Activated CD4-positive, alpha-beta T cell treated with anti-CD3 and anti-CD28 coated beads, Interleukin-2, amount 10 ng/mL, durations not matched to agents 24 days and 14 days (primary cell): ENCODE results near the gene NEGR1. TPM values are rescaled to one million over a fixed set of nuclear protein-coding genes. Genes with fewer than 3 reads are reported as not detected.

ENCODE experiments used
- DNase-seq: peaks from one replicate; pipeline ENCODE4 v3.0.0; 2022
- H3K27ac Mint-ChIP-seq: one replicate; pipeline ENCODE4 v1.8.0; 2022; ENCODE audit warnings: mild to moderate bottlenecking, mixed read lengths
- H3K27me3 Mint-ChIP-seq: one replicate; pipeline ENCODE4 v1.8.0; 2022; ENCODE audit warnings: mixed read lengths
- H3K36me3 Mint-ChIP-seq: one replicate; pipeline ENCODE4 v1.8.0; 2022; ENCODE audit warnings: low read depth, mild to moderate bottlenecking, mixed read lengths
- H3K4me1 Mint-ChIP-seq: one replicate; pipeline ENCODE4 v1.8.0; 2021; ENCODE audit warnings: mixed read lengths
- H3K4me3 Mint-ChIP-seq: one replicate; pipeline ENCODE4 v1.8.0; 2022; ENCODE audit warnings: mild to moderate bottlenecking, moderate library complexity, mixed read lengths
- H3K9me3 Mint-ChIP-seq: one replicate; pipeline ENCODE4 v1.8.0; 2021; ENCODE audit warnings: mixed read lengths
- intact Hi-C: fragments of 100-400 bp; cut with micrococcal nuclease; formaldehyde crosslinking; loops from one replicate; pipeline ENCODE4 v1.15.1; 2023
- total RNA-seq: library from RNA; stranded (reverse); gene quantifications from 2 replicates; pipeline ENCODE4 v1.2.3, GENCODE V29; 2022

The NEGR1 gene
- total RNA-seq, 1 donor from 2014 or later = not detected

- no peak for DNase-seq
- no peak overlapping the region for H3K27ac Mint-ChIP-seq
- no peaks in the 10 kb centered on the region for H3K9me3 Mint-ChIP-seq
- no peaks in the 10 kb centered on the region for H3K36me3 Mint-ChIP-seq
- H3K4me3 Mint-ChIP-seq = no peak overlapping the region
- no peaks in the 10 kb centered on the region for H3K27me3 Mint-ChIP-seq
- H3K4me1 Mint-ChIP-seq = no peaks in the 10 kb centered on the region
- intact Hi-C loops = no loop called here
Measured at GRCh38 chr1:72066431-72066830, 215.9 kb downstream of the NEGR1 start.

- H3K4me1 Mint-ChIP-seq = no peaks in the 10 kb centered on the region
- intact Hi-C loops = no loop called here
- H3K4me3 Mint-ChIP-seq = no peak overlapping the region
- H3K36me3 Mint-ChIP-seq = no peaks in the 10 kb centered on the region
- H3K9me3 Mint-ChIP-seq = no peaks in the 10 kb centered on the region
- no peak overlapping the region for H3K27ac Mint-ChIP-seq
- no peak for DNase-seq
- H3K27me3 Mint-ChIP-seq = no peaks in the 10 kb centered on the region
Measured at GRCh38 chr1:72064196-72065075, 217.9 kb downstream of the NEGR1 start.

- Mint-ChIP-seq H3K27ac (no peak overlapping the region), H3K36me3 (no peaks in the 10 kb centered on the region), H3K4me3 (no peak overlapping the region), H3K9me3 (no peaks in the 10 kb centered on the region), H3K27me3 (no peaks in the 10 kb centered on the region), H3K4me1 (no peaks in the 10 kb centered on the region)
- intact Hi-C loops = no loop called here
- DNase-seq = no peak
Measured at GRCh38 chr1:72063364-72064044, 218.8 kb downstream of the NEGR1 start.

GRCh38 chr1:72062584-72062983 is 219.8 kb downstream of the NEGR1 start:
- no peaks in the 10 kb centered on the region for H3K27me3 Mint-ChIP-seq
- H3K36me3 Mint-ChIP-seq = no peaks in the 10 kb centered on the region
- H3K4me1 Mint-ChIP-seq = no peaks in the 10 kb centered on the region
- no peaks in the 10 kb centered on the region for H3K9me3 Mint-ChIP-seq
- H3K27ac Mint-ChIP-seq = no peak overlapping the region
- no peak for DNase-seq
- intact Hi-C loops = no loop called here
- H3K4me3 Mint-ChIP-seq = no peak overlapping the region

GRCh38 chr1:72060466-72061245 is 221.7 kb downstream of the NEGR1 start:
- Mint-ChIP-seq H3K36me3 (no peaks in the 10 kb centered on the region), H3K27ac (no peak overlapping the region), H3K9me3 (no peaks in the 10 kb centered on the region), H3K27me3 (no peaks in the 10 kb centered on the region), H3K4me3 (no peak overlapping the region), H3K4me1 (no peaks in the 10 kb centered on the region)
- intact Hi-C loops = no loop called here
- no peak for DNase-seq

GRCh38 chr1:72056516-72056915 is 225.8 kb downstream of the NEGR1 start:
- Mint-ChIP-seq H3K9me3 (no peaks in the 10 kb centered on the region), H3K27me3 (no peaks in the 10 kb centered on the region), H3K4me3 (no peak overlapping the region), H3K27ac (no peak overlapping the region), H3K36me3 (no peaks in the 10 kb centered on the region), H3K4me1 (no peaks in the 10 kb centered on the region)
- intact Hi-C loops = no loop called here
- no peak for DNase-seq

GRCh38 chr1:72051538-72051937 is 230.8 kb downstream of the NEGR1 start:
- Mint-ChIP-seq H3K4me3 (no peak overlapping the region), H3K9me3 (no peaks in the 10 kb centered on the region), H3K27me3 (no peaks in the 10 kb centered on the region), H3K27ac (no peak overlapping the region), H3K36me3 (no peaks in the 10 kb centered on the region), H3K4me1 (no peaks in the 10 kb centered on the region)
- DNase-seq = no peak
- intact Hi-C loops = no loop called here

- Mint-ChIP-seq H3K27me3 (no peaks in the 10 kb centered on the region), H3K9me3 (no peaks in the 10 kb centered on the region), H3K36me3 (no peaks in the 10 kb centered on the region), H3K27ac (no peak overlapping the region), H3K4me1 (no peaks in the 10 kb centered on the region), H3K4me3 (no peak overlapping the region)
- no peak for DNase-seq
- intact Hi-C loops = no loop called here
Measured at GRCh38 chr1:72050551-72050950, 231.8 kb downstream of the NEGR1 start.

GRCh38 chr1:72037745-72038343 is 244.5 kb downstream of the NEGR1 start:
- Mint-ChIP-seq H3K27me3 (no peaks in the 10 kb centered on the region), H3K27ac (no peak overlapping the region), H3K36me3 (no peaks in the 10 kb centered on the region), H3K4me1 (no peaks in the 10 kb centered on the region), H3K4me3 (no peak overlapping the region), H3K9me3 (no peaks in the 10 kb centered on the region)
- peak; percentile 57 for DNase-seq
- intact Hi-C loops = no loop called here

GRCh38 chr1:72034827-72035226 is 247.5 kb downstream of the NEGR1 start:
- Mint-ChIP-seq H3K4me1 (no peaks in the 10 kb centered on the region), H3K27me3 (no peaks in the 10 kb centered on the region), H3K9me3 (no peaks in the 10 kb centered on the region), H3K36me3 (no peaks in the 10 kb centered on the region), H3K27ac (no peak overlapping the region), H3K4me3 (no peak overlapping the region)
- intact Hi-C loops = no loop called here
- DNase-seq = no peak

- no peak overlapping the region for H3K4me3 Mint-ChIP-seq
- intact Hi-C loops = no loop called here
- no peaks in the 10 kb centered on the region for H3K36me3 Mint-ChIP-seq
- DNase-seq = no peak
- no peaks in the 10 kb centered on the region for H3K27me3 Mint-ChIP-seq
- no peaks in the 10 kb centered on the region for H3K4me1 Mint-ChIP-seq
- no peak overlapping the region for H3K27ac Mint-ChIP-seq
- no peaks in the 10 kb centered on the region for H3K9me3 Mint-ChIP-seq
Measured at GRCh38 chr1:72023063-72023930, 259.0 kb downstream of the NEGR1 start.

GRCh38 chr1:72018562-72018961 is 263.8 kb downstream of the NEGR1 start:
- no peak for DNase-seq
- no peak overlapping the region for H3K27ac Mint-ChIP-seq
- no peaks in the 10 kb centered on the region for H3K9me3 Mint-ChIP-seq
- no peaks in the 10 kb centered on the region for H3K27me3 Mint-ChIP-seq
- H3K36me3 Mint-ChIP-seq = no peaks in the 10 kb centered on the region
- H3K4me3 Mint-ChIP-seq = no peak overlapping the region
- intact Hi-C loops = no loop called here
- H3K4me1 Mint-ChIP-seq = no peaks in the 10 kb centered on the region

GRCh38 chr1:72015006-72015405 is 267.3 kb downstream of the NEGR1 start:
- H3K27ac Mint-ChIP-seq = no peak overlapping the region
- no peaks in the 10 kb centered on the region for H3K4me1 Mint-ChIP-seq
- no peaks in the 10 kb centered on the region for H3K9me3 Mint-ChIP-seq
- intact Hi-C loops = no loop called here
- H3K36me3 Mint-ChIP-seq = no peaks in the 10 kb centered on the region
- no peak for DNase-seq
- H3K4me3 Mint-ChIP-seq = no peak overlapping the region
- H3K27me3 Mint-ChIP-seq = no peaks in the 10 kb centered on the region
